Lower leg skin (tissue), 3 donors: ENCODE measurements around the gene HUS1B.
"Not testable (repeated sequence)": the region's sequence is repeated elsewhere in the genome, so short reads cannot be mapped to it uniquely, and the experiment has no call there.

Experiments
- CTCF ChIP-seq, 3 donors: fragments of 450-650 bp; IDR thresholded peaks; one replicate each; pipeline ENCODE4 v1.5.1; 2016; ENCODE audit warnings: antibody characterized with exemption in 3 of 3, mild to moderate bottlenecking in 3 of 3, moderate library complexity in 2 of 3
- POLR2A ChIP-seq, 2 donors: fragments of 450-650 bp; IDR thresholded peaks; one replicate each; pipeline ENCODE4 v1.6.1; 2016 to 2017; ENCODE audit warnings: antibody characterized with exemption in 2 of 2, mild to moderate bottlenecking in 1 of 2, moderate library complexity in 1 of 2

DNA sequence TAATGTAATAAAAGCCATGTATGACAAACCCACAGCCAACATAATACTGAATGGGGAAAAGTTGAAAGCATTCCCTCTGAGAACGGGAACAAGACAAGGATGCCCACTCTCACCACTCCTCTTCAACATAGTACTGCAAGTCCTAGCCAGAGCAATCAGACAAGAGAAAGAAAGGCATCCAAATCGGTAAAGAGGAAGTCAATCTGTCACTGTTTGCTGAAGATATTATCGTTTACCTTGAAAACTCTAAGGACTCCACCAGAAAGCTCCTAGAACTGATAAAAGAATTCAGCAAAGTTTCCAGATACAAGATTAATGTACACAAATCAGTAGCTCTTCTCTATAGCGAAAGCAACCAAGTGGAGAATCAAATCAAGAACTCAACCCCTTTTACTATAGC is 6.9 kb upstream of the HUS1B start:
- TF ChIP-seq CTCF, POLR2A (IDR thresholded peaks at IDR 0.05): not testable (repeated sequence)
